WTC11 (cell line): ENCODE data around the gene KIAA1755. TPM values are rescaled to one million over a fixed set of nuclear protein-coding genes. Genes with fewer than 3 reads are reported as not detected.

Experiments used
- ATAC-seq: fragments of 200-7000 bp; cut with Tn5 transposase; 2 replicates; pipeline ENCODE4 v1.10.0; 2021; ENCODE audit warnings: mild to moderate bottlenecking, moderate library complexity
- CTCF ChIA-PET: fragments of 300-600 bp; sonication (Branson Sonifier 250); formaldehyde crosslinking; loops from one replicate; lab custom pipeline; 2021; ENCODE audit warnings: antibody characterized with exemption; lab: Charles Lee
- POLR2A ChIA-PET: fragments of 350-600 bp; sonication (Branson Sonifier 250); formaldehyde crosslinking; loops from one replicate; lab custom pipeline; 2021; ENCODE audit warnings: antibody characterized with exemption; lab: Charles Lee
- DNase-seq: peaks from one replicate; pipeline ENCODE4 v3.0.0; 2021; ENCODE audit warnings: low spot score
- H3K27ac Mint-ChIP-seq: 2 replicates; pipeline ENCODE4 v1.8.0; 2021; ENCODE audit warnings: mixed read lengths
- H3K27me3 Mint-ChIP-seq: 2 replicates; pipeline ENCODE4 v1.8.0; 2021; ENCODE audit warnings: low read depth, mild to moderate bottlenecking, moderate library complexity, mixed read lengths
- H3K36me3 Mint-ChIP-seq: 2 replicates; pipeline ENCODE4 v1.8.0; 2021; ENCODE audit warnings: mixed read lengths
- H3K4me1 Mint-ChIP-seq: 2 replicates; pipeline ENCODE4 v1.8.0; 2022; ENCODE audit warnings: mixed read lengths
- H3K4me3 Mint-ChIP-seq: 2 replicates; pipeline ENCODE4 v1.8.0; 2021; ENCODE audit warnings: mild to moderate bottlenecking, moderate library complexity, mixed read lengths
- H3K9me3 Mint-ChIP-seq: 2 replicates; pipeline ENCODE4 v1.8.0; 2021; ENCODE audit warnings: mixed read lengths
- CBFB ChIP-seq: sonication (generic); formaldehyde crosslinking; IDR thresholded peaks from 2 replicates; pipeline ENCODE4 v1.8.1; 2022; ENCODE audit warnings: mild to moderate bottlenecking, low read depth, missing genetic modification reagents
- EMX1 ChIP-seq: fragments of 250-450 bp; sonication (Bioruptor Pico); IDR thresholded peaks from 2 replicates; pipeline ENCODE4 v1.8.0; 2021; ENCODE audit warnings: mild to moderate bottlenecking
- ETV6 ChIP-seq: sonication (generic); formaldehyde crosslinking; IDR thresholded peaks from 2 replicates; pipeline ENCODE4 v1.8.1; 2022; ENCODE audit warnings: mild to moderate bottlenecking, missing genetic modification reagents
- FOXJ3 ChIP-seq: sonication (generic); formaldehyde crosslinking; IDR thresholded peaks from 2 replicates; pipeline ENCODE4 v1.9.0; 2021; ENCODE audit warnings: missing genetic modification reagents, mild to moderate bottlenecking, borderline replicate concordance
- FOXK1 ChIP-seq: sonication (generic); formaldehyde crosslinking; IDR thresholded peaks from 2 replicates; pipeline ENCODE4 v1.8.0; 2022; ENCODE audit warnings: mild to moderate bottlenecking, moderate library complexity, missing genetic modification reagents
- GABPB1 ChIP-seq: sonication (generic); formaldehyde crosslinking; IDR thresholded peaks from 2 replicates; pipeline ENCODE4 v1.8.1; 2023; ENCODE audit warnings: mild to moderate bottlenecking, missing genetic modification reagents
- OVOL2 ChIP-seq: fragments of 250-450 bp; sonication (Bioruptor Pico); IDR thresholded peaks from 2 replicates; pipeline ENCODE4 v1.9.0; 2021; ENCODE audit warnings: mild to moderate bottlenecking, borderline replicate concordance
- TP53 ChIP-seq: sonication (generic); formaldehyde crosslinking; IDR thresholded peaks from 2 replicates; pipeline ENCODE4 v1.8.1; 2023; ENCODE audit warnings: mild to moderate bottlenecking, missing genetic modification reagents
- ZBTB21 ChIP-seq: sonication (generic); formaldehyde crosslinking; IDR thresholded peaks from 2 replicates; pipeline ENCODE4 v1.8.1; 2023; ENCODE audit warnings: mild to moderate bottlenecking, missing genetic modification reagents, borderline replicate concordance
- ZNF121 ChIP-seq: sonication (generic); formaldehyde crosslinking; IDR thresholded peaks from 2 replicates; pipeline ENCODE4 v1.8.0; 2023; ENCODE audit warnings: missing genetic modification reagents
- ZNF263 ChIP-seq: sonication (generic); formaldehyde crosslinking; IDR thresholded peaks from 2 replicates; pipeline ENCODE4 v1.8.1; 2022; ENCODE audit warnings: low read depth, mild to moderate bottlenecking, moderate library complexity, missing genetic modification reagents
- ZNF317 ChIP-seq: sonication (generic); formaldehyde crosslinking; IDR thresholded peaks from 2 replicates; pipeline ENCODE4 v1.8.1; 2023; ENCODE audit warnings: low read depth, mild to moderate bottlenecking, moderate library complexity, missing genetic modification reagents, borderline replicate concordance
- total RNA-seq: library from RNA; stranded (reverse); gene quantifications from 3 replicates; pipeline ENCODE4 v1.2.3, GENCODE V29; 2021
- TF ChIP-seq, protein P1 (sequence below): sonication (generic); formaldehyde crosslinking; IDR thresholded peaks from 2 replicates; pipeline ENCODE4 v1.8.0; 2022; ENCODE audit warnings: mild to moderate bottlenecking, missing genetic modification reagents
- TF ChIP-seq, protein P2 (sequence below): sonication (generic); formaldehyde crosslinking; IDR thresholded peaks from 2 replicates; pipeline ENCODE4 v1.8.1; 2023; ENCODE audit warnings: mild to moderate bottlenecking, missing genetic modification reagents
- TF ChIP-seq, protein P3 (sequence below): sonication (generic); formaldehyde crosslinking; IDR thresholded peaks from 2 replicates; pipeline ENCODE4 v1.8.0; 2023; ENCODE audit warnings: missing genetic modification reagents

The KIAA1755 gene
- total RNA-seq, 1 experiment from 2014 or later = 0.50 TPM

DNA sequence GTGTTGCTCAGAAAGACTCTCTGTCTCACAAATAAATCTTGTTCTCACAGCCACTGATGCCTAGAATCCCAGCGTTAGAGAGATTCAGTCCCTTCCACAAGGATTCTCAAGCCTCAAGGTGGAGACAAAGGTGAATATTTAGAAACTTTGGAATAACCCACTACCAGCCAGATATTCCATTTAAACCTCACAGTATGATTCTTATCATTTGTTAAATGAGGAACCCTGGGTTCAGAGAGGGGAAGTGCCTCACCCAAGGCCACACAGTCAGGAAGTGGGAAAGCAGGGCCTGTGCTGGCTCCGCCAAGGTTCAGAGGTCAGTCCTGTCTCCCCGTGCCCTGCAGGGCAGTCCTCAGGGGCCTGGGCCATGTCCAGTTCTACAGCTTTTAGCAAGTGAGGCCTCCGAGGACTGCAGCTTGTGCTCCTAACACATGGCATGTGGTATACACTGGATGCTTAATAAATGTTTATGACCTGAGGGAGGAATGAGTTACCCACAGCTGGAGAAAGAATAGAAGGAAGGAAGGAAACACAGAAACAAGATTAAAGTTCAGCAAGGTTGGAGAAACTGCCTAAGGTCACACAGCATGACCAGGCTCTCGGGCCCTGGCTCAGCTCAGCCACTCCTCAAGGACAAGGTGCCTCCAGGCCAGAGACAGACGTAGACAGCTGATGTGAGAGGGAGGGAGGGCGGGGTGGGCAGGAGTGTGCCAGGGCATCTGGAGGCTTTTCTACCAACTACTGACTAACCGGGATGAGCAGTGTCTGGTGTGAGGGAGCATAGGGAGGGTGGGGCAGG lies 91.5 kb downstream of the KIAA1755 start:
- TF ChIP-seq GABPB1 (CRISPR knock-in tag) (peak; percentile 27; the same call in 1 of the 2 replicates), TP53 (CRISPR knock-in tag) (no peak)
- Mint-ChIP-seq H3K36me3 (no peaks in the 10 kb centered on the region), H3K4me1 (0 out of 2 replicates have a peak, but pooled peaks cover 4% of the 10 kb centered on the region), H3K27me3 (no peaks in the 10 kb centered on the region), H3K4me3 (no peak overlapping the region), H3K9me3 (no peaks in the 10 kb centered on the region), H3K27ac (no peak overlapping the region)
- ATAC-seq = no peak
- ChIA-PET POLR2A (no interaction called here), CTCF (interaction anchor here (0.6 to 1.6 kb wide), 4 partner anchors 52 to 829 kb away, joined by 3 to 5 read pairs (median 4); no protein-coding TSS in a partner anchor)
- no peak for DNase-seq

GRCh38 chr20:38167851-38168760 lies 92.4 kb downstream of the KIAA1755 start:
- H3K36me3 Mint-ChIP-seq = no peaks in the 10 kb centered on the region
- H3K9me3 Mint-ChIP-seq = no peaks in the 10 kb centered on the region
- CTCF ChIA-PET = interaction anchor here (1.3 to 1.9 kb wide), 3 partner anchors 53 to 110 kb away, joined by 3 to 12 read pairs (median 5); no protein-coding TSS in a partner anchor
- peak; percentile 9; the same call in 1 of the 2 replicates for ATAC-seq
- no peaks in the 10 kb centered on the region for H3K27me3 Mint-ChIP-seq
- POLR2A ChIA-PET = no interaction called here
- 0 out of 2 replicates have a peak, but pooled peaks cover 4% of the 10 kb centered on the region for H3K4me1 Mint-ChIP-seq
- TF ChIP-seq GABPB1 (CRISPR knock-in tag) (peak; percentile 63), EMX1 (CRISPR knock-in tag) (no peak), FOXK1 (CRISPR knock-in tag) (no peak), CBFB (CRISPR knock-in tag) (no peak)
- TF ChIP-seq, all 79 proteins: peak for 1
- Mint-ChIP-seq H3K4me3 (no peak overlapping the region), H3K27ac (no peak overlapping the region)
- DNase-seq = no peak

DNA sequence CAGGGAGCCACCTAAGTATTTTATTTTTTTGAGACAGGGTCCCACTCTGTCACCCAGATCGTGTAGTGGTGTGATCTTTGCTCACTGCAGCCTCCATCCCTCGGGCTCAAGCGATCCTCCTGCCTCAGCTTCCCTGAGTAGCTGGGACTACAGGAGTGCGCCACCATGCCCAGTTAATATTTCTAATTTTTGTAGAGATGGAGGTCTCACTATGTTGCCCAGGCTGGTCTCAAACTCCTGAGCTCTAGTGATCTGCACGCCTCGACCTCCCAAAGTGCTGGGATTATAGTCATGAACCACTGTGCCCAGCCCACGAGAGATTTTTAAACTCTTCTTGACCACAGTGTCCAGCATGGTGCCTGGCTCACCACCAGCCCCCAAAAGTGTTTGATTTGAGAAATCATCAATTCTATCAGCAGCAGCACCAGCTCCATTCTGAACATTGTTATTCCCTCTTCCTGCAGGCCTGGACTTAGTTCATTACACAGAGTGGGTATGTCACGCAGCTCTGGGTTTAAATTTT lies 93.1 kb downstream of the KIAA1755 start:
- no peaks in the 10 kb centered on the region for H3K36me3 Mint-ChIP-seq
- ChIA-PET POLR2A (no interaction called here), CTCF (interaction anchor here (1.6 to 1.9 kb wide), 2 partner anchors 54 to 94 kb away, joined by 5 to 12 read pairs; no protein-coding TSS in a partner anchor)
- H3K4me3 Mint-ChIP-seq = no peak overlapping the region
- H3K27me3 Mint-ChIP-seq = no peaks in the 10 kb centered on the region
- no peak for DNase-seq
- no peak for ATAC-seq
- H3K27ac Mint-ChIP-seq = no peak overlapping the region
- no peak for TF ChIP-seq ZBTB21 (CRISPR knock-in tag)
- TF ChIP-seq OVOL2 (CRISPR knock-in tag) = no peak
- TF ChIP-seq, protein P1, sequence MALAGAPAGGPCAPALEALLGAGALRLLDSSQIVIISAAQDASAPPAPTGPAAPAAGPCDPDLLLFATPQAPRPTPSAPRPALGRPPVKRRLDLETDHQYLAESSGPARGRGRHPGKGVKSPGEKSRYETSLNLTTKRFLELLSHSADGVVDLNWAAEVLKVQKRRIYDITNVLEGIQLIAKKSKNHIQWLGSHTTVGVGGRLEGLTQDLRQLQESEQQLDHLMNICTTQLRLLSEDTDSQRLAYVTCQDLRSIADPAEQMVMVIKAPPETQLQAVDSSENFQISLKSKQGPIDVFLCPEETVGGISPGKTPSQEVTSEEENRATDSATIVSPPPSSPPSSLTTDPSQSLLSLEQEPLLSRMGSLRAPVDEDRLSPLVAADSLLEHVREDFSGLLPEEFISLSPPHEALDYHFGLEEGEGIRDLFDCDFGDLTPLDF (CRISPR knock-in tag) = no peak
- no peak for TF ChIP-seq ZNF263 (CRISPR knock-in tag)
- TF ChIP-seq FOXJ3 = no peak
- TF ChIP-seq, protein P2, sequence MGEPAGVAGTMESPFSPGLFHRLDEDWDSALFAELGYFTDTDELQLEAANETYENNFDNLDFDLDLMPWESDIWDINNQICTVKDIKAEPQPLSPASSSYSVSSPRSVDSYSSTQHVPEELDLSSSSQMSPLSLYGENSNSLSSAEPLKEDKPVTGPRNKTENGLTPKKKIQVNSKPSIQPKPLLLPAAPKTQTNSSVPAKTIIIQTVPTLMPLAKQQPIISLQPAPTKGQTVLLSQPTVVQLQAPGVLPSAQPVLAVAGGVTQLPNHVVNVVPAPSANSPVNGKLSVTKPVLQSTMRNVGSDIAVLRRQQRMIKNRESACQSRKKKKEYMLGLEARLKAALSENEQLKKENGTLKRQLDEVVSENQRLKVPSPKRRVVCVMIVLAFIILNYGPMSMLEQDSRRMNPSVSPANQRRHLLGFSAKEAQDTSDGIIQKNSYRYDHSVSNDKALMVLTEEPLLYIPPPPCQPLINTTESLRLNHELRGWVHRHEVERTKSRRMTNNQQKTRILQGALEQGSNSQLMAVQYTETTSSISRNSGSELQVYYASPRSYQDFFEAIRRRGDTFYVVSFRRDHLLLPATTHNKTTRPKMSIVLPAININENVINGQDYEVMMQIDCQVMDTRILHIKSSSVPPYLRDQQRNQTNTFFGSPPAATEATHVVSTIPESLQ = no peak
- TF ChIP-seq, protein P3, sequence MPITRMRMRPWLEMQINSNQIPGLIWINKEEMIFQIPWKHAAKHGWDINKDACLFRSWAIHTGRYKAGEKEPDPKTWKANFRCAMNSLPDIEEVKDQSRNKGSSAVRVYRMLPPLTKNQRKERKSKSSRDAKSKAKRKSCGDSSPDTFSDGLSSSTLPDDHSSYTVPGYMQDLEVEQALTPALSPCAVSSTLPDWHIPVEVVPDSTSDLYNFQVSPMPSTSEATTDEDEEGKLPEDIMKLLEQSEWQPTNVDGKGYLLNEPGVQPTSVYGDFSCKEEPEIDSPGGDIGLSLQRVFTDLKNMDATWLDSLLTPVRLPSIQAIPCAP = no peak
- TF ChIP-seq ETV6 = no peak
- no peak for TF ChIP-seq ZNF317 (CRISPR knock-in tag)
- no peak for TF ChIP-seq ZNF121 (CRISPR knock-in tag)
- TF ChIP-seq, all 79 proteins: peak for 0
- Mint-ChIP-seq H3K4me1 (0 out of 2 replicates have a peak, but pooled peaks cover 4% of the 10 kb centered on the region), H3K9me3 (no peaks in the 10 kb centered on the region)
